Activated CD4-positive, alpha-beta T cell treated with anti-CD3 and anti-CD28 coated beads, Interleukin-2, amount 10 ng/mL, durations not matched to agents 24 days and 14 days (primary cell): ENCODE measurements around the gene NPAS2. TPM values are rescaled to one million over a fixed set of nuclear protein-coding genes. Genes with fewer than 3 reads are reported as not detected.

Experiments used
- DNase-seq: peaks from one replicate; pipeline ENCODE4 v3.0.0; 2022
- H3K27ac Mint-ChIP-seq: one replicate; pipeline ENCODE4 v1.8.0; 2022; ENCODE audit warnings: mild to moderate bottlenecking, mixed read lengths
- H3K27me3 Mint-ChIP-seq: one replicate; pipeline ENCODE4 v1.8.0; 2022; ENCODE audit warnings: mixed read lengths
- H3K36me3 Mint-ChIP-seq: one replicate; pipeline ENCODE4 v1.8.0; 2022; ENCODE audit warnings: low read depth, mild to moderate bottlenecking, mixed read lengths
- H3K4me1 Mint-ChIP-seq: one replicate; pipeline ENCODE4 v1.8.0; 2021; ENCODE audit warnings: mixed read lengths
- H3K4me3 Mint-ChIP-seq: one replicate; pipeline ENCODE4 v1.8.0; 2022; ENCODE audit warnings: mild to moderate bottlenecking, moderate library complexity, mixed read lengths
- H3K9me3 Mint-ChIP-seq: one replicate; pipeline ENCODE4 v1.8.0; 2021; ENCODE audit warnings: mixed read lengths
- intact Hi-C: fragments of 100-400 bp; cut with micrococcal nuclease; formaldehyde crosslinking; loops from one replicate; pipeline ENCODE4 v1.15.1; 2023
- total RNA-seq: library from RNA; stranded (reverse); gene quantifications from 2 replicates; pipeline ENCODE4 v1.2.3, GENCODE V29; 2022

NPAS2 gene
- total RNA-seq, 1 donor from 2014 or later, result 9.1 TPM

DNA sequence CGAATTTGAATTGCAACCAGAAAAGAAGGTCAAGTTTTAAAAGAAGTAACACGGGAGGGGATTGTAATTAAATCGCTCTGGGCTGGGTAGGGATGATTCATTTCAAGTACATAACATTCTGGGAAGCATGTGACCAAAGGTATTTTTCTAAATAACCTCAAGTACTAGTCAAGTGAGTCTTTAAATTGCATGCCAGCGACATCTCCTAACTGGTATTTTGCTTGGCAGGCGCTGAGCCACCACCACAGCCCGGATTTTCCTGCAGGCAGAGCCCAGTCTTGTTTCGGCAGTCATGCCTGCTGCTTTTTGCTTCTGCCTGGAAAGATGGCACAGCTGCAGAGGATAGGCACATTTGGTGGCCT, 33.7 kb upstream of the NPAS2 start:
- Mint-ChIP-seq H3K27ac (no peak overlapping the region), H3K4me3 (no peak overlapping the region), H3K27me3 (no peaks in the 10 kb centered on the region)

GRCh38 chr2:100786985-100787384, 33.0 kb upstream of the NPAS2 start:
- H3K27ac Mint-ChIP-seq, result no peak overlapping the region
- DNase-seq, result no peak
- H3K4me3 Mint-ChIP-seq, result no peak overlapping the region
- intact Hi-C loops, result no loop called here
- peaks cover 2% of the 10 kb centered on the region for H3K27me3 Mint-ChIP-seq
- no peaks in the 10 kb centered on the region for H3K36me3 Mint-ChIP-seq
- H3K4me1 Mint-ChIP-seq, result no peaks in the 10 kb centered on the region
- peaks cover 4% of the 10 kb centered on the region for H3K9me3 Mint-ChIP-seq

More for the DNA sequence above, 33.7 kb upstream of the NPAS2 start:
- Mint-ChIP-seq H3K9me3 (peaks cover 4% of the 10 kb centered on the region), H3K4me1 (no peaks in the 10 kb centered on the region), H3K36me3 (no peaks in the 10 kb centered on the region)
- no peak for DNase-seq
- intact Hi-C loops, result no loop called here

GRCh38 chr2:100789361-100789760, 30.6 kb upstream of the NPAS2 start:
- Mint-ChIP-seq H3K27ac (no peak overlapping the region), H3K4me3 (no peak overlapping the region), H3K4me1 (no peaks in the 10 kb centered on the region), H3K36me3 (no peaks in the 10 kb centered on the region), H3K27me3 (peaks cover 2% of the 10 kb centered on the region), H3K9me3 (peaks cover 4% of the 10 kb centered on the region)
- intact Hi-C loops, result no loop called here
- DNase-seq, result no peak

DNA sequence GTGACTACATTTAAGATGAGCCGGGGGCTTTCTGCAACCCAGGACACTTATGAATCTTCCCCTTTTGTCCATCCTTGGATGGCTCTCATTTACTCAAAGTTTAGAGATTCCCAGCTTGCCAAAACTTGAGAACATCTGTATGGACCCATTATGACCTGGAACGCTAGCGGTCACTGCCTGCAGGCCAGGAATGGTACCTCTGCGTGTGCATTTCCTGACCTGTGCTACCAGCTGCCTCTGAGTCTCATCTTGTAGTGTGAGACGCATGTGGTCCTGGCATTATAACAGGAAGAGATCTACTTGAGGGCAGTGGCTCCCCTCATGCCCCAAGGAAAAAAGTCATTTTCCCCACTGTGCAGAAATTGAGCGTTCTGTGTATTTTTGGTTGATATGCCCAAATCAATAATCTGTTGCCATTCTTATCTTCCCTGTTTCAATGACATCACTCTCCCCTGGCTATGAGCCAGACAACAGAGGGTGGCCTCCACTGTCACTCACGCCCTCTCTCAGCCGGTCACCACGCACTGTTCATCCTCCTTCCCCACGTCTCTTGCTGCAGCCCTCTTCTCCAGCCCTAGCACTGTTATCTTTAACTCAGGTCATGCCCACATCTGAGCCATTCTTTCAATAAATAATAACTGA, 28.5 kb upstream of the NPAS2 start:
- H3K36me3 Mint-ChIP-seq, result no peaks in the 10 kb centered on the region
- H3K27me3 Mint-ChIP-seq, result peaks cover 3% of the 10 kb centered on the region

GRCh38 chr2:100791936-100792308, 28.0 kb upstream of the NPAS2 start:
- Mint-ChIP-seq H3K36me3 (no peaks in the 10 kb centered on the region), H3K9me3 (peaks cover 4% of the 10 kb centered on the region)

More for the DNA sequence above, 28.5 kb upstream of the NPAS2 start:
- peaks cover 4% of the 10 kb centered on the region for H3K9me3 Mint-ChIP-seq
- no peak overlapping the region for H3K27ac Mint-ChIP-seq
- H3K4me1 Mint-ChIP-seq, result no peaks in the 10 kb centered on the region
- no peak for DNase-seq
- intact Hi-C loops, result no loop called here
- H3K4me3 Mint-ChIP-seq, result no peak overlapping the region

GRCh38 chr2:100793220-100793619, 26.7 kb upstream of the NPAS2 start:
- no peak overlapping the region for H3K27ac Mint-ChIP-seq
- no peaks in the 10 kb centered on the region for H3K36me3 Mint-ChIP-seq
- no peaks in the 10 kb centered on the region for H3K4me1 Mint-ChIP-seq
- H3K27me3 Mint-ChIP-seq, result peaks cover 10% of the 10 kb centered on the region
- no peaks in the 10 kb centered on the region for H3K9me3 Mint-ChIP-seq
- intact Hi-C loops, result no loop called here
- no peak for DNase-seq
- H3K4me3 Mint-ChIP-seq, result no peak overlapping the region

More at GRCh38 chr2:100791936-100792308, 28.0 kb upstream of the NPAS2 start:
- Mint-ChIP-seq H3K4me3 (no peak overlapping the region), H3K27me3 (peaks cover 7% of the 10 kb centered on the region), H3K4me1 (no peaks in the 10 kb centered on the region), H3K27ac (no peak overlapping the region)
- DNase-seq, result no peak
- intact Hi-C loops, result no loop called here

- intact Hi-C loops, result no loop called here
- H3K36me3 Mint-ChIP-seq, result no peaks in the 10 kb centered on the region
- no peaks in the 10 kb centered on the region for H3K9me3 Mint-ChIP-seq
- H3K27ac Mint-ChIP-seq, result no peak overlapping the region
- no peak overlapping the region for H3K4me3 Mint-ChIP-seq
- peaks cover 10% of the 10 kb centered on the region for H3K27me3 Mint-ChIP-seq
- no peaks in the 10 kb centered on the region for H3K4me1 Mint-ChIP-seq
- no peak for DNase-seq
Observed at GRCh38 chr2:100793982-100794381, 26.0 kb upstream of the NPAS2 start.

GRCh38 chr2:100796499-100797100, 23.3 kb upstream of the NPAS2 start:
- intact Hi-C loops, result no loop called here
- Mint-ChIP-seq H3K27me3 (peaks cover 9% of the 10 kb centered on the region), H3K36me3 (no peaks in the 10 kb centered on the region), H3K4me3 (no peak overlapping the region), H3K9me3 (no peaks in the 10 kb centered on the region), H3K27ac (no peak overlapping the region), H3K4me1 (no peaks in the 10 kb centered on the region)
- no peak for DNase-seq

DNA sequence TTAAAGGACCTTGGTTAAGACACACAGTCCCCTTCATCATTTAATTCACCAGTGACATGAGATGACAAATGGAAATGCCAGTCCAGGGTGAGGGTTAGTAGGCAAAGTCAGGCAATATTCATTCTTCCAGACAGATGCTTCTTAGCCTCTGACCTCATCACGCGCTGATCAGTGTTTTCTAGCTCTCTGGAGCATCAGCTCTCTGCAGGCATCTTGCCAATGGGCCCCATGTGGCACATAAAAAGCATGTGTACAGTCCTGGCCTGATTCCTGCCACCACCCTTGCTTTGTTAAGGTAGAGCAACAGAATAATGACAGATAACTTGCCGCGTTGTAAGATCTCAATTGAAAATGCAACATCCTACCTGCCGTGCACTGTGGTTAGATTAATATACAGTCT, 20.3 kb upstream of the NPAS2 start:
- H3K36me3 Mint-ChIP-seq, result no peaks in the 10 kb centered on the region
- H3K27ac Mint-ChIP-seq, result no peak overlapping the region
- intact Hi-C loops, result no loop called here

DNA sequence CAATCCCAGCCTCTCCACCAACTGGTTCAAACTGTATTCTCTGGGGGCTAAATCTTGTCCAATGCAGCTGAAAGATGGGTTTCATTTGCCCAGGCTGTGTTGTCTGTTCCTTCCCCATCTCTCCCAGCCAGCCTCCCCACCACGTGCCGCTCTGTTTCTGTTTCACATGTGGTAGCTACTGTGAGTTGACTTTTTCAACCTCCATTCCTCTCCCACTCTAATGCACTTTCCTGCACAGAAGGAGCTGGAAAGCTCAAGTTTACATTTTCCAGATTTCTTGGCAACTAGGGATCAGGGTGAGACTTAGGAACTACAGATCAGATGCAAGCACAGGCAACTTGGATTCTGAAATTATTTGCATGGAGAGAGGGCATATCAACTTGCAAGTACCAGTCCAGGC, 19.0 kb upstream of the NPAS2 start:
- H3K27me3 Mint-ChIP-seq, result peaks cover 7% of the 10 kb centered on the region
- no peak for DNase-seq
- no peaks in the 10 kb centered on the region for H3K36me3 Mint-ChIP-seq
- no peak overlapping the region for H3K27ac Mint-ChIP-seq
- H3K9me3 Mint-ChIP-seq, result no peaks in the 10 kb centered on the region
- H3K4me3 Mint-ChIP-seq, result no peak overlapping the region
- intact Hi-C loops, result no loop called here
- H3K4me1 Mint-ChIP-seq, result no peaks in the 10 kb centered on the region

More for the DNA sequence above, 20.3 kb upstream of the NPAS2 start:
- H3K4me3 Mint-ChIP-seq, result no peak overlapping the region
- peaks cover 7% of the 10 kb centered on the region for H3K27me3 Mint-ChIP-seq
- H3K4me1 Mint-ChIP-seq, result no peaks in the 10 kb centered on the region
- H3K9me3 Mint-ChIP-seq, result no peaks in the 10 kb centered on the region
- DNase-seq, result no peak

DNA sequence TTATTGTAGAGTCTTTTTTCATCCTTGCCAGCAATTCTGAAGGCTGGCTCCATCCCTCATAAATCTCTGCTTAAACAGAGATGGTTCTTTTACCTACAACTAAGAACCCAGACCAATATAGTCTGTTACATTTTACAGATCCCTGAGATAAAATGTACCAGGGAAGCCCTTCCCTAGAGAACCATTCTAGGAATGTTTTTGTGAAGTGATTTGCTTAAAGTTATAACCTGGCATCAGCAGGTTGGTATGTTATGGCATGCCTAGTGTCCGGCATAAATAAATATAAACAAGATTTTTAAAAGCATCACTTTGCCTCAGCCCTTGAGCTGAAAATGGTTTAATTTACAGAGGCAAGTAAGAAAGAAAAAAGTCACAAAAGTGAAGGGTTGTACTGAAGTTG, 18.5 kb upstream of the NPAS2 start:
- Mint-ChIP-seq H3K9me3 (no peaks in the 10 kb centered on the region), H3K4me3 (no peak overlapping the region), H3K36me3 (no peaks in the 10 kb centered on the region), H3K27me3 (peaks cover 6% of the 10 kb centered on the region), H3K27ac (no peak overlapping the region), H3K4me1 (no peaks in the 10 kb centered on the region)
- DNase-seq, result no peak
- intact Hi-C loops, result no loop called here

DNA sequence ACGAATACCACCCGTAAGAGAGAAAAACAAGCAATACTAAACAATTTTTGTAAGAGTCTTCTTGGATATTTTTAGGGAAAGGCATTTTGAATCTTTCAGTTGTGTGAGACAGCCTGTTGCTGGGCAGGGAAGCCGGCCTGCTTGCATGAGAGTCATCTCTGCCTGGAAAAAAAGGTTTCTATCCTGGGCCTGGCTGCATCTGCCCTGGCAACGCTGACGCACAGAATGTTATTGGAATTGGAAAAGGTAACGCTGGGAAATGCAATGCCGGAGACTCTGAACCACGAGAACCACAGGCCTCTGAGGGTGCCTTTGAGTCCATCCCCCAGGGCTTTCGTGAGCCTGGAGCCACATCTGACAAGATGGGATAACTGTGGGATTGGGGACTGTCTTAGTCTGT, 17.9 kb upstream of the NPAS2 start:
- no peaks in the 10 kb centered on the region for H3K4me1 Mint-ChIP-seq
- peaks cover 2% of the 10 kb centered on the region for H3K27me3 Mint-ChIP-seq
- no peaks in the 10 kb centered on the region for H3K36me3 Mint-ChIP-seq
- DNase-seq, result no peak
- no peak overlapping the region for H3K27ac Mint-ChIP-seq
- intact Hi-C loops, result no loop called here
- H3K4me3 Mint-ChIP-seq, result no peak overlapping the region
- no peaks in the 10 kb centered on the region for H3K9me3 Mint-ChIP-seq

DNA sequence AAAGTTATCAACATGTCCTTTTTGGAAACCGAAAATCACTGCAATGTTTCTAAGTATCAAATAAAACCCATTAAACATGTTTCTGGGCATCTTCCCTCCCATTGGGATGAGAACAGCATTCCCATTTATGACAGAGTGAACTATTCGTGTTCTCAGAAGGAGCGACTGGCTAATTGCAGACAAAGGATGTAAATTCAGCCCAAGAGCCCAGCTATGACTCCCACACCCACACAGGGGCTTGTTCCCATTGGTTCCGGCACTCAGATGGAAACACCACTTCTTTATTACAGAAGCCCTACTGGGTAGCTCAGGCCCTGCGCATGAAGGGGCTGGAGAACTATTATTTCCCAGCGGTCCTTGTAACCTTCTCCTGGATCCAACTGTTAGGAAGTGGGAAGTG, 16.6 kb upstream of the NPAS2 start:
- H3K9me3 Mint-ChIP-seq, result no peaks in the 10 kb centered on the region
- H3K36me3 Mint-ChIP-seq, result no peaks in the 10 kb centered on the region
- H3K27me3 Mint-ChIP-seq, result peaks cover 1% of the 10 kb centered on the region
- no peak overlapping the region for H3K4me3 Mint-ChIP-seq
- H3K27ac Mint-ChIP-seq, result no peak overlapping the region
- no peaks in the 10 kb centered on the region for H3K4me1 Mint-ChIP-seq
- intact Hi-C loops, result no loop called here
- DNase-seq, result no peak

GRCh38 chr2:100806550-100806949, 13.4 kb upstream of the NPAS2 start:
- Mint-ChIP-seq H3K4me3 (no peak overlapping the region), H3K36me3 (no peaks in the 10 kb centered on the region), H3K27me3 (peaks cover 8% of the 10 kb centered on the region), H3K4me1 (no peaks in the 10 kb centered on the region), H3K27ac (no peak overlapping the region), H3K9me3 (no peaks in the 10 kb centered on the region)
- intact Hi-C loops, result no loop called here
- no peak for DNase-seq

GRCh38 chr2:100807707-100808106, 12.2 kb upstream of the NPAS2 start:
- DNase-seq, result no peak
- Mint-ChIP-seq H3K9me3 (peaks cover 9% of the 10 kb centered on the region), H3K4me3 (no peak overlapping the region), H3K4me1 (peaks cover 8% of the 10 kb centered on the region), H3K36me3 (no peaks in the 10 kb centered on the region), H3K27me3 (peaks cover 8% of the 10 kb centered on the region), H3K27ac (no peak overlapping the region)
- intact Hi-C loops, result no loop called here
